Mesendoderm (in vitro differentiated cells): Measurements from ENCODE around the gene SGMS1.
A peak's percentile ranks its signal among the peaks of the same experiment; 100 is the strongest.

Source experiments
- DNase-seq: peaks from one replicate; pipeline ENCODE4 v3.0.0; 2013
- H2AK5ac ChIP-seq: 2 replicates; pipeline ENCODE4 v1.6.1; 2013; ENCODE audit warnings: low read length, inconsistent platforms
- H2BK120ac ChIP-seq: 2 replicates; pipeline ENCODE4 v1.6.1; 2013; ENCODE audit warnings: low read depth, mild to moderate bottlenecking, low read length, moderate library complexity, mixed read lengths
- H2BK15ac ChIP-seq: replicated peaks from 2 replicates; pipeline ENCODE4 v1.6.1; 2013; ENCODE audit warnings: low read depth, mild to moderate bottlenecking, moderate library complexity
- H2BK5ac ChIP-seq: 2 replicates; pipeline ENCODE4 v1.6.1; 2013; ENCODE audit warnings: low read length, inconsistent platforms
- H3K18ac ChIP-seq: 2 replicates; pipeline ENCODE4 v1.6.1; 2013; ENCODE audit warnings: mild to moderate bottlenecking, low read length, mixed read lengths
- H3K23ac ChIP-seq: one replicate; pipeline ENCODE4 v1.6.1; 2013; ENCODE audit warnings: low read length
- H3K27ac ChIP-seq: 2 replicates; pipeline ENCODE4 v1.5.1; 2013; ENCODE audit warnings: low read depth, mild to moderate bottlenecking, inconsistent platforms, low read length, moderate library complexity
- H3K27me3 ChIP-seq: 2 replicates; pipeline ENCODE4 v1.6.1; 2013; ENCODE audit warnings: low read length, control low read depth, mild to moderate bottlenecking, inconsistent platforms; ENCODE audit not compliant: insufficient read depth, poor library complexity
- H3K36me3 ChIP-seq: 2 replicates; pipeline ENCODE4 v1.6.1; 2013; ENCODE audit warnings: low read length, inconsistent platforms; ENCODE audit not compliant: control insufficient read depth, insufficient read depth
- H3K4ac ChIP-seq: one replicate; pipeline ENCODE4 v1.6.1; 2013; ENCODE audit warnings: low read depth, mild to moderate bottlenecking, low read length, moderate library complexity
- H3K4me1 ChIP-seq: 2 replicates; pipeline ENCODE4 v1.6.1; 2013; ENCODE audit warnings: low read depth, low read length, inconsistent platforms; ENCODE audit not compliant: control insufficient read depth
- H3K4me2 ChIP-seq: 2 replicates; pipeline ENCODE4 v1.6.1; 2013; ENCODE audit warnings: low read length
- H3K4me3 ChIP-seq: 2 replicates; pipeline ENCODE4 v1.5.1; 2013; ENCODE audit warnings: mild to moderate bottlenecking, low read length
- H3K56ac ChIP-seq: one replicate; pipeline ENCODE4 v1.6.1; 2013; ENCODE audit warnings: low read length
- H3K79me1 ChIP-seq: 2 replicates; pipeline ENCODE4 v1.6.1; 2013; ENCODE audit warnings: low read length, inconsistent platforms
- H3K79me2 ChIP-seq: 2 replicates; pipeline ENCODE4 v1.6.1; 2013; ENCODE audit warnings: mild to moderate bottlenecking, low read length; ENCODE audit not compliant: control insufficient read depth, insufficient read depth
- H3K9ac ChIP-seq: 2 replicates; pipeline ENCODE4 v1.6.1; 2013; ENCODE audit warnings: low read length, inconsistent platforms
- H4K5ac ChIP-seq: one replicate; pipeline ENCODE4 v1.6.1; 2013; ENCODE audit warnings: low read length
- H4K8ac ChIP-seq: one replicate; pipeline ENCODE4 v1.6.1; 2013; ENCODE audit warnings: low read depth, mild to moderate bottlenecking, control low read depth, low read length, moderate library complexity
- WGBS: extraction: QIAGEN DNeasy Blood & Tissue Kit; methylation state at CpG from one replicate; pipeline ENCODE4 v1.1.7; 2013; ENCODE audit warnings: low lambda C conversion rate, missing lambda C conversion rate; ENCODE audit not compliant: insufficient coverage; ENCODE audit errors: extremely low coverage; 5-methylcytosine and 5-hydroxymethylcytosine counted together

Gene SGMS1

DNA sequence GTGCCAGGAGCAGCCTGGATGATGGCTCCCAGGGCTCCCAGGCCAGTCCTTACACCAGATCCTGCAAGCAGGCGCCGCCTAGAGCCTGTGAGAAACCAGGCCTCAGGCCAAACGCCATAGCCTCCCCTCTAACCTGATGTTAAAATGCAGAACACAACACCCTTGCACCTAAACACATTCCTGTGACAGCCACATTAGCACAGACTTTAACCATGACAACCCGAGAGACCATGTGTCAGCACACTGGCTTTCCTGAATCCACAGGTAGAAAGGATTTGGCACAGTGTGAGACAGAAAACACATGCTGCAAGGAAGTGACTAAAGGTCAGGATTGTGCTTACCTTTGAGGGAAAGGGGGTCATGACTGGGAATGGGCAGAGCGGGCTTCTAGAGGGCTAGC lies 59.9 kb downstream of the SGMS1 start:
- Histone ChIP-seq H3K4me1 (peaks cover 2% of the 10 kb centered on the region), H3K27me3 (no peaks in the 10 kb centered on the region), H3K79me1 (peaks cover 1% of the 10 kb centered on the region), H3K79me2 (no peaks in the 10 kb centered on the region), H4K5ac (no peak overlapping the region), H4K8ac (no peak overlapping the region), H2BK15ac (no peak overlapping the region), H2BK120ac (no peak overlapping the region), H2AK5ac (no peak overlapping the region), H3K36me3 (no peaks in the 10 kb centered on the region), H3K18ac (no peak overlapping the region), H3K27ac (no peak overlapping the region), H2BK5ac (no peak overlapping the region), H3K4ac (no peak overlapping the region), H3K56ac (no peak overlapping the region), H3K23ac (no peak overlapping the region), H3K9ac (no peak overlapping the region), H3K4me2 (no peak overlapping the region), H3K4me3 (no peak overlapping the region)
- no CpG with 5 or more reads among the region's 5 CpGs for WGBS
- DNase-seq, result peak; percentile 98

DNA sequence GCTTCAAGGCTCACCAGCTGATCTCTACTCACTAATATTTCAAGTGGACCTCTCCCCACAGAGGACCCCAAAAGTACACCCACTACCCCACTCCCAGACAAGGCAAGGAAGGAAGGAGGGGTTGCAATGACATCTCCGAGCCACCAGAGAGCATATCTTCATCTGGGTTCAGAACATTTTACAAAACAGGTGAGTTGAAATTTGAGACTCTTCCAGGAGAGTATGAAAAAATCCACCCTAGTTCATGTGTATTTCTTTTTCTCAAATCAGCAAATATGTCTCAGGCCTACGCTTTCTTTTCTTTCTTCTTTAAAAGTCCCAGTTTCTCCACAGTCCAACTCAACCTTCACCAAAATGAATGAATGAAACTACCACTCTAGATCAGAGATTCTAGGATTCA lies 61.9 kb downstream of the SGMS1 start:
- Histone ChIP-seq H3K23ac (no peak overlapping the region), H3K4ac (no peak overlapping the region), H3K4me2 (no peak overlapping the region), H3K56ac (no peak overlapping the region), H2AK5ac (no peak overlapping the region), H3K27ac (no peak overlapping the region), H2BK120ac (no peak overlapping the region), H2BK15ac (no peak overlapping the region), H3K27me3 (no peaks in the 10 kb centered on the region), H3K79me1 (peaks cover 1% of the 10 kb centered on the region), H4K5ac (no peak overlapping the region), H3K36me3 (no peaks in the 10 kb centered on the region), H3K79me2 (no peaks in the 10 kb centered on the region), H4K8ac (no peak overlapping the region), H3K18ac (no peak overlapping the region), H3K4me3 (no peak overlapping the region), H3K4me1 (peaks cover 2% of the 10 kb centered on the region), H2BK5ac (no peak overlapping the region), H3K9ac (no peak overlapping the region)
- WGBS, result no CpG with 5 or more reads among the region's 2 CpGs
- no peak for DNase-seq

- no peak overlapping the region for H3K9ac ChIP-seq
- DNase-seq, result no peak
- no peak overlapping the region for H3K27ac ChIP-seq
- no peaks in the 10 kb centered on the region for H3K36me3 ChIP-seq
- no peak overlapping the region for H2BK120ac ChIP-seq
- H3K23ac ChIP-seq, result no peak overlapping the region
- H3K4ac ChIP-seq, result no peak overlapping the region
- peaks cover 2% of the 10 kb centered on the region for H3K4me1 ChIP-seq
- H2BK15ac ChIP-seq, result no peak overlapping the region
- H3K79me1 ChIP-seq, result peaks cover 1% of the 10 kb centered on the region
- no CpG with 5 or more reads among the region's 5 CpGs for WGBS
- peak overlapping the region; percentile 12 for H2AK5ac ChIP-seq
- no peak overlapping the region for H3K4me3 ChIP-seq
- H3K18ac ChIP-seq, result no peak overlapping the region
- no peak overlapping the region for H4K5ac ChIP-seq
- H2BK5ac ChIP-seq, result no peak overlapping the region
- H3K4me2 ChIP-seq, result no peak overlapping the region
- no peaks in the 10 kb centered on the region for H3K27me3 ChIP-seq
- H3K56ac ChIP-seq, result no peak overlapping the region
- no peak overlapping the region for H4K8ac ChIP-seq
- H3K79me2 ChIP-seq, result no peaks in the 10 kb centered on the region
Measured at GRCh38 chr10:50561266-50561665, 62.5 kb downstream of the SGMS1 start.

GRCh38 chr10:50560370-50560769 lies 63.4 kb downstream of the SGMS1 start:
- Histone ChIP-seq H2BK120ac (no peak overlapping the region), H3K79me1 (peaks cover 1% of the 10 kb centered on the region), H3K18ac (no peak overlapping the region), H2BK15ac (no peak overlapping the region), H3K56ac (no peak overlapping the region), H3K4me2 (no peak overlapping the region), H3K27ac (no peak overlapping the region), H3K27me3 (no peaks in the 10 kb centered on the region), H3K4me3 (no peak overlapping the region), H3K4me1 (peaks cover 2% of the 10 kb centered on the region), H3K9ac (no peak overlapping the region), H3K4ac (no peak overlapping the region), H3K79me2 (no peaks in the 10 kb centered on the region), H2BK5ac (no peak overlapping the region), H4K5ac (no peak overlapping the region), H4K8ac (no peak overlapping the region), H2AK5ac (no peak overlapping the region), H3K36me3 (no peaks in the 10 kb centered on the region), H3K23ac (no peak overlapping the region)
- DNase-seq, result no peak
- no CpG with 5 or more reads among the region's 1 CpG for WGBS

DNA sequence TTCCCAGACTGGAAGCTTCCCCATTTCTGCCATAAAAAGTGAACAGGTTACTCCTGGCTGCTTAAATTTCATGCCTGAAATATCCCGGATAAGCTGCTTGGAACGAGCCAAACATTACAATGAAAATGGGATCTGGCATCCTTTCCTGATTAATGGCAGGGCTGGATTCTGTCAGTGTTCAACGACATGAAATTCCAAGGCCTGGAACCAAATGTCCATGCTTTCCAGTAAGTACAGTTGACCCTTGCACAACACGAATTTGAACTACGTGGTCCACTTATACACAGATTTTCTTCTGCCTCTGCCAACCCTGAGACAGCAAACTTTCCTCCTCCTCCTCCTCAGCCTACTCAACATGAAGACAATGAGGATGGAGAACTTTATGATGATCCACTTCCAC lies 65.4 kb downstream of the SGMS1 start:
- Histone ChIP-seq H3K4me1 (peaks cover 2% of the 10 kb centered on the region), H3K4ac (no peak overlapping the region), H3K36me3 (no peaks in the 10 kb centered on the region), H2BK15ac (no peak overlapping the region), H4K8ac (no peak overlapping the region), H3K79me1 (peaks cover 1% of the 10 kb centered on the region), H4K5ac (no peak overlapping the region), H2BK120ac (no peak overlapping the region), H2BK5ac (no peak overlapping the region), H3K27ac (no peak overlapping the region), H3K27me3 (no peaks in the 10 kb centered on the region), H3K79me2 (no peaks in the 10 kb centered on the region), H3K9ac (no peak overlapping the region), H3K23ac (no peak overlapping the region), H3K18ac (peak overlapping the region; percentile 29), H3K56ac (no peak overlapping the region), H3K4me2 (no peak overlapping the region), H3K4me3 (no peak overlapping the region), H2AK5ac (no peak overlapping the region)
- no peak for DNase-seq
- WGBS, result no CpG with 5 or more reads among the region's 5 CpGs

- H2BK15ac ChIP-seq, result no peak overlapping the region
- no peak overlapping the region for H3K18ac ChIP-seq
- no peak for DNase-seq
- H4K5ac ChIP-seq, result no peak overlapping the region
- H2BK120ac ChIP-seq, result no peak overlapping the region
- H4K8ac ChIP-seq, result no peak overlapping the region
- H2BK5ac ChIP-seq, result no peak overlapping the region
- no peaks in the 10 kb centered on the region for H3K79me2 ChIP-seq
- no CpG with 5 or more reads among the region's 1 CpG for WGBS
- H2AK5ac ChIP-seq, result no peak overlapping the region
- no peak overlapping the region for H3K9ac ChIP-seq
- no peak overlapping the region for H3K56ac ChIP-seq
- H3K4ac ChIP-seq, result no peak overlapping the region
- H3K4me2 ChIP-seq, result no peak overlapping the region
- peaks cover 3% of the 10 kb centered on the region for H3K4me1 ChIP-seq
- H3K27ac ChIP-seq, result no peak overlapping the region
- H3K27me3 ChIP-seq, result no peaks in the 10 kb centered on the region
- H3K79me1 ChIP-seq, result peaks cover 1% of the 10 kb centered on the region
- H3K23ac ChIP-seq, result no peak overlapping the region
- H3K36me3 ChIP-seq, result no peaks in the 10 kb centered on the region
- H3K4me3 ChIP-seq, result no peak overlapping the region
Measured at GRCh38 chr10:50557130-50557682, 66.5 kb downstream of the SGMS1 start.
